OCI-M2 (cell line): Measurements from ENCODE around the gene NELL1.

Source experiments
- DNase-seq: peaks from one replicate; lab custom pipeline; 2025; ENCODE audit not compliant: unreplicated experiment; lab: John Stamatoyannopoulos, UW

The NELL1 gene

GRCh38 chr11:20668844-20669819, at the start of gene NELL1:
Gene NELL1, plus strand, starts transcription at chr11:20669586.
- DNase-seq: no peak

- DNase-seq: no peak
Observed at GRCh38 chr11:20620988-20621387, 48.4 kb upstream of the NELL1 start.

GRCh38 chr11:20621679-20622078, 47.7 kb upstream of the NELL1 start:
- DNase-seq: no peak

GRCh38 chr11:20623252-20623651, 46.1 kb upstream of the NELL1 start:
- no peak for DNase-seq

- no peak for DNase-seq
Observed at GRCh38 chr11:20626279-20626678, 43.1 kb upstream of the NELL1 start.

GRCh38 chr11:20627026-20627425, 42.4 kb upstream of the NELL1 start:
- DNase-seq: no peak

- DNase-seq: no peak
Observed at GRCh38 chr11:20627701-20628100, 41.7 kb upstream of the NELL1 start.

GRCh38 chr11:20631519-20632168, 37.7 kb upstream of the NELL1 start:
- no peak for DNase-seq

- no peak for DNase-seq
Observed at GRCh38 chr11:20632169-20632532, 37.2 kb upstream of the NELL1 start.

- DNase-seq: no peak
Observed at GRCh38 chr11:20634044-20634443, 35.3 kb upstream of the NELL1 start.

GRCh38 chr11:20634781-20635180, 34.6 kb upstream of the NELL1 start:
- no peak for DNase-seq

- no peak for DNase-seq
Observed at GRCh38 chr11:20638074-20638473, 31.3 kb upstream of the NELL1 start.

GRCh38 chr11:20639688-20640087, 29.7 kb upstream of the NELL1 start:
- no peak for DNase-seq

GRCh38 chr11:20640401-20640800, 29.0 kb upstream of the NELL1 start:
- no peak for DNase-seq

- DNase-seq: no peak
Observed at GRCh38 chr11:20644360-20644759, 25.0 kb upstream of the NELL1 start.

- peak; percentile 4 for DNase-seq
Observed at GRCh38 chr11:20647976-20648565, 21.3 kb upstream of the NELL1 start.

- DNase-seq: no peak
Observed at GRCh38 chr11:20652150-20652806, 17.1 kb upstream of the NELL1 start.

- DNase-seq: no peak
Observed at GRCh38 chr11:20654038-20654437, 15.3 kb upstream of the NELL1 start.

GRCh38 chr11:20656901-20657300, 12.5 kb upstream of the NELL1 start:
- no peak for DNase-seq

- no peak for DNase-seq
Observed at GRCh38 chr11:20658135-20658534, 11.3 kb upstream of the NELL1 start.

- DNase-seq: no peak
Observed at GRCh38 chr11:20661445-20661844, 7.9 kb upstream of the NELL1 start.
